Smooth muscle cell (in vitro differentiated cells): ENCODE results near the gene KIF5A. TPM values are rescaled to one million over a fixed set of nuclear protein-coding genes. Genes with fewer than 3 reads are reported as not detected.

Experiments
- DNase-seq: peaks from one replicate; lab custom pipeline; 2025; ENCODE audit not compliant: unreplicated experiment; lab: John Stamatoyannopoulos, UW
- H2AFZ ChIP-seq: fragments of 200-600 bp; sonication (generic); 2 replicates; pipeline ENCODE4 v1.6.0; 2016; ENCODE audit warnings: antibody characterized with exemption, low read depth, mild to moderate bottlenecking
- H3F3A ChIP-seq: fragments of 200-600 bp; sonication (generic); 2 replicates; pipeline ENCODE4 v1.6.0; 2017; ENCODE audit warnings: antibody characterized with exemption, low read depth
- H3K27ac ChIP-seq: fragments of 200-600 bp; sonication (generic); 2 replicates; pipeline ENCODE4 v1.5.1; 2016; ENCODE audit warnings: low read depth, mild to moderate bottlenecking
- H3K27me3 ChIP-seq: fragments of 200-600 bp; sonication (generic); 2 replicates; pipeline ENCODE4 v1.6.1; 2016; ENCODE audit warnings: low read depth, mild to moderate bottlenecking
- H3K36me3 ChIP-seq: fragments of 200-600 bp; sonication (generic); 2 replicates; pipeline ENCODE4 v1.5.1; 2016; ENCODE audit warnings: low read depth
- H3K4me1 ChIP-seq: fragments of 200-600 bp; sonication (generic); 2 replicates; pipeline ENCODE4 v1.5.1; 2016; ENCODE audit warnings: low read depth
- H3K4me2 ChIP-seq: fragments of 200-600 bp; sonication (generic); 2 replicates; pipeline ENCODE4 v1.6.0; 2016; ENCODE audit warnings: mild to moderate bottlenecking
- H3K4me3 ChIP-seq: fragments of 200-600 bp; sonication (generic); 2 replicates; pipeline ENCODE4 v1.5.1; 2016; ENCODE audit warnings: mild to moderate bottlenecking
- H3K79me2 ChIP-seq: fragments of 200-600 bp; sonication (generic); 2 replicates; pipeline ENCODE4 v1.6.0; 2016; ENCODE audit warnings: low read depth, mild to moderate bottlenecking
- H3K9ac ChIP-seq: fragments of 200-600 bp; sonication (generic); 2 replicates; pipeline ENCODE4 v1.6.0; 2016; ENCODE audit warnings: low read depth
- H3K9me3 ChIP-seq: fragments of 200-600 bp; sonication (generic); replicated peaks from 2 replicates; pipeline ENCODE4 v1.5.1; 2016; ENCODE audit warnings: low read depth
- H4K20me1 ChIP-seq: fragments of 200-600 bp; sonication (generic); 2 replicates; pipeline ENCODE4 v1.6.0; 2016; ENCODE audit warnings: low read depth
- CTCF ChIP-seq: fragments of 200-600 bp; sonication (generic); IDR thresholded peaks from 2 replicates; pipeline ENCODE4 v1.5.1; 2017; ENCODE audit warnings: borderline replicate concordance, mild to moderate bottlenecking, antibody characterized with exemption; ENCODE audit not compliant: insufficient read depth, poor library complexity, severe bottlenecking
- WGBS: methylation state at CpG from one replicate; pipeline ENCODE4 v1.1.7; 2016; ENCODE audit warnings: low lambda C conversion rate; 5-methylcytosine and 5-hydroxymethylcytosine counted together
- polyA plus RNA-seq: library from polyadenylated mRNA; unstranded; fragments of >200 nt; fragmentation: Nextera tagmentation; extraction: Ambion mirVana; gene quantifications from 2 replicates; pipeline ENCODE4 v1.2.1, GENCODE V29; 2016
- total RNA-seq: library from RNA; depleted of rRNA; stranded (reverse); fragments of >200 nt; gene quantifications from 2 replicates; pipeline ENCODE4 v1.2.3, GENCODE V29; 2014

Gene KIF5A
- total and polyA plus RNA-seq, 2 experiments from 2014 or later: 0.34 to 2.8 TPM

- peak within 1 kb of the TSS; percentile 88 for H3K4me3 ChIP-seq
- peaks cover 22% of the 10 kb centered on the region for H4K20me1 ChIP-seq
- no peak within 1 kb of the TSS for H3K27ac ChIP-seq
- peak within 1 kb of the TSS; percentile 96 for H3K4me2 ChIP-seq
- no peaks in the 10 kb centered on the region for H3K9me3 ChIP-seq
- H3K9ac ChIP-seq: peak within 1 kb of the TSS; percentile 59
- H3F3A ChIP-seq: no peaks in the 10 kb centered on the region
- H3K27me3 ChIP-seq: peaks cover 10% of the 10 kb centered on the region
- H3K79me2 ChIP-seq: peaks cover 8% of the 10 kb centered on the region
- TF ChIP-seq CTCF: no peak
- peak; percentile 15 for DNase-seq
- H3K36me3 ChIP-seq: no peaks in the 10 kb centered on the region
- 2% methylated on average over 69 of the region's 69 CpGs for WGBS
- H2AFZ ChIP-seq: peak within 1 kb of the TSS; percentile 98
- peaks cover 11% of the 10 kb centered on the region for H3K4me1 ChIP-seq
These were observed 41.3 kb downstream of the KIF5A start, which contains the start of gene PIP4K2C for GRCh38 chr12:57590864-57591781. PIP4K2C (plus strand) TSS chr12:57591192; CDS start chr12:57591290, 98 bp downstream.

GRCh38 chr12:57591782-57592325 is 42.0 kb downstream of the KIF5A start:
- 40% methylated on average over 10 of the region's 10 CpGs for WGBS
- Histone ChIP-seq H3K4me2 (peak overlapping the region; percentile 96), H3K36me3 (no peaks in the 10 kb centered on the region), H3K4me3 (peak overlapping the region; percentile 88), H3F3A (no peaks in the 10 kb centered on the region), H4K20me1 (peaks cover 22% of the 10 kb centered on the region), H3K27me3 (peaks cover 10% of the 10 kb centered on the region), H3K9ac (peak overlapping the region; percentile 59), H3K27ac (no peak overlapping the region), H3K79me2 (peaks cover 8% of the 10 kb centered on the region), H2AFZ (peak overlapping the region; percentile 98), H3K4me1 (peaks cover 11% of the 10 kb centered on the region), H3K9me3 (no peaks in the 10 kb centered on the region)
- TF ChIP-seq CTCF: no peak
- DNase-seq: no peak

- H3K79me2 ChIP-seq: peaks cover 8% of the 10 kb centered on the region
- peak overlapping the region; percentile 88 for H3K4me3 ChIP-seq
- H3F3A ChIP-seq: no peaks in the 10 kb centered on the region
- no peak overlapping the region for H2AFZ ChIP-seq
- H3K27ac ChIP-seq: no peak overlapping the region
- H3K36me3 ChIP-seq: no peaks in the 10 kb centered on the region
- TF ChIP-seq CTCF: no peak
- H3K9ac ChIP-seq: no peak overlapping the region
- H3K27me3 ChIP-seq: peaks cover 9% of the 10 kb centered on the region
- peak overlapping the region; percentile 96 for H3K4me2 ChIP-seq
- WGBS: 82% methylated on average over 2 of the region's 2 CpGs
- H3K4me1 ChIP-seq: peaks cover 11% of the 10 kb centered on the region
- H3K9me3 ChIP-seq: no peaks in the 10 kb centered on the region
- peaks cover 22% of the 10 kb centered on the region for H4K20me1 ChIP-seq
- no peak for DNase-seq
These were observed 42.8 kb downstream of the KIF5A start for GRCh38 chr12:57592551-57593165.
